HepG2 (cell line): Measurements from ENCODE around the gene SH3BP2. TPM values are rescaled to one million over a fixed set of nuclear protein-coding genes. Genes with fewer than 3 reads are reported as not detected.

Experiments used
- AGO2 ChIP-seq: fragments of 200-400 bp; formaldehyde crosslinking; optimal IDR thresholded peaks from 2 replicates; pipeline ENCODE3; 2017; ENCODE audit warnings: mild to moderate bottlenecking, low read depth, low read length, moderate library complexity
- ARNT ChIP-seq: fragments of 450-650 bp; IDR thresholded peaks from 2 replicates; pipeline ENCODE4 v1.6.1; 2017
- BCL6 ChIP-seq: IDR thresholded peaks from 2 replicates; pipeline ENCODE4 v1.6.1; 2016; ENCODE audit warnings: missing genetic modification reagents, missing compliant biosample characterization
- BORCS8-MEF2B ChIP-seq: sonication (generic); formaldehyde crosslinking; IDR thresholded peaks from 2 replicates; pipeline ENCODE4 v1.8.0; 2022; ENCODE audit warnings: mild to moderate bottlenecking, missing genetic modification reagents
- FOSL2 ChIP-seq: sonication (generic); formaldehyde crosslinking; IDR thresholded peaks from 2 replicates; pipeline ENCODE4 v1.4.0; 2020; ENCODE audit warnings: missing genetic modification reagents
- FOXM1 ChIP-seq: sonication (generic); formaldehyde crosslinking; IDR thresholded peaks from 2 replicates; pipeline ENCODE4 v1.5.0; 2020; ENCODE audit warnings: missing genetic modification reagents
- HNRNPL ChIP-seq: fragments of 200-400 bp; formaldehyde crosslinking; IDR thresholded peaks from 2 replicates; pipeline ENCODE4 v1.6.1; 2017; ENCODE audit warnings: mild to moderate bottlenecking, low read depth, low read length
- HOXA3 ChIP-seq: sonication (generic); formaldehyde crosslinking; IDR thresholded peaks from 2 replicates; pipeline ENCODE4 v1.5.0; 2020; ENCODE audit warnings: missing genetic modification reagents
- KAT8 ChIP-seq: IDR thresholded peaks from 2 replicates; pipeline ENCODE4 v1.6.1; 2016; ENCODE audit warnings: missing genetic modification reagents, missing compliant biosample characterization
- KMT2A ChIP-seq: sonication (generic); formaldehyde crosslinking; IDR thresholded peaks from 2 replicates; pipeline ENCODE4 v1.4.0; 2020; ENCODE audit warnings: missing genetic modification reagents
- NCOR1 ChIP-seq: fragments of 200-600 bp; sonication (generic); IDR thresholded peaks from 2 replicates; pipeline ENCODE4 v1.7.0; 2017; ENCODE audit warnings: antibody characterized with exemption, low read length, borderline replicate concordance
- NFKB2 ChIP-seq: sonication (generic); formaldehyde crosslinking; IDR thresholded peaks from 2 replicates; pipeline ENCODE4 v1.4.0; 2020; ENCODE audit warnings: missing genetic modification reagents, borderline replicate concordance
- REXO4 ChIP-seq: sonication (generic); formaldehyde crosslinking; IDR thresholded peaks from 2 replicates; pipeline ENCODE4 v1.8.0; 2022; ENCODE audit warnings: missing genetic modification reagents, mild to moderate bottlenecking, borderline replicate concordance
- RORA ChIP-seq: sonication (generic); formaldehyde crosslinking; IDR thresholded peaks from 2 replicates; pipeline ENCODE4 v1.5.0; 2020; ENCODE audit warnings: mild to moderate bottlenecking, missing genetic modification reagents, moderate library complexity
- SIX1 ChIP-seq: sonication (generic); formaldehyde crosslinking; IDR thresholded peaks from 2 replicates; pipeline ENCODE4 v1.4.0; 2020; ENCODE audit warnings: missing genetic modification reagents, borderline replicate concordance
- SOX5 ChIP-seq: IDR thresholded peaks from 2 replicates; pipeline ENCODE4 v1.6.1; 2016; ENCODE audit warnings: borderline replicate concordance
- TBL1XR1 ChIP-seq: fragments of 150-350 bp; IDR thresholded peaks from 2 replicates; pipeline ENCODE4 v1.6.1; 2014; ENCODE audit warnings: borderline replicate concordance, low read length; ENCODE audit not compliant: partially characterized antibody
- TOE1 ChIP-seq: sonication (generic); formaldehyde crosslinking; IDR thresholded peaks from 2 replicates; pipeline ENCODE4 v1.4.0; 2020; ENCODE audit warnings: mild to moderate bottlenecking, missing genetic modification reagents
- XBP1 ChIP-seq: sonication (generic); formaldehyde crosslinking; IDR thresholded peaks from 2 replicates; pipeline ENCODE4 v1.5.0; 2020; ENCODE audit warnings: missing genetic modification reagents
- ZNF317 ChIP-seq: sonication (generic); formaldehyde crosslinking; IDR thresholded peaks from 2 replicates; pipeline ENCODE4 v1.5.0; 2020; ENCODE audit warnings: mild to moderate bottlenecking, missing genetic modification reagents
- ZNF331 ChIP-seq: sonication (generic); formaldehyde crosslinking; IDR thresholded peaks from 2 replicates; pipeline ENCODE4 v1.4.0; 2020; ENCODE audit warnings: missing genetic modification reagents
- ZNF431 ChIP-seq: sonication (generic); formaldehyde crosslinking; IDR thresholded peaks from 2 replicates; pipeline ENCODE4 v1.9.0; 2022; ENCODE audit warnings: missing genetic modification reagents, low read depth, mild to moderate bottlenecking, borderline replicate concordance
- ZNF556 ChIP-seq: sonication (generic); formaldehyde crosslinking; IDR thresholded peaks from 2 replicates; pipeline ENCODE4 v1.4.0; 2020; ENCODE audit warnings: mild to moderate bottlenecking, missing genetic modification reagents, borderline replicate concordance
- ZNF574 ChIP-seq: sonication (generic); formaldehyde crosslinking; IDR thresholded peaks from 2 replicates; pipeline ENCODE4 v1.4.0; 2020; ENCODE audit warnings: missing genetic modification reagents
- ZNF704 ChIP-seq: sonication (generic); formaldehyde crosslinking; IDR thresholded peaks from 2 replicates; pipeline ENCODE4 v1.8.1; 2023; ENCODE audit warnings: mild to moderate bottlenecking, inconsistent platforms, moderate library complexity, missing genetic modification reagents, borderline replicate concordance
- ZNF724P ChIP-seq: sonication (generic); formaldehyde crosslinking; IDR thresholded peaks from 2 replicates; pipeline ENCODE4 v1.8.0; 2022; ENCODE audit warnings: missing genetic modification reagents, borderline replicate concordance
- ZNF746 ChIP-seq: sonication (generic); formaldehyde crosslinking; IDR thresholded peaks from 2 replicates; pipeline ENCODE4 v1.8.0; 2022; ENCODE audit warnings: mild to moderate bottlenecking, missing genetic modification reagents
- polyA plus RNA-seq, 8 experiments: library from polyadenylated mRNA; depleted of rRNA in 3 of 8; stranded (reverse) in 7 of 8; unstranded in 1 of 8; fragments of >200 nt; fragmentation: Illumina TruSeq in 4 of 8; extraction: Trizol in 4 of 8; gene quantifications; 2 replicates each; pipeline versions ENCODE4 v1.2.1 to v1.2.3, GENCODE V29; 2011 to 2016; ENCODE audit warnings: low read depth in 4 of 8, missing spikeins in 1 of 8, mixed read lengths in 1 of 8; ENCODE audit not compliant: insufficient read depth in 1 of 8
- total RNA-seq, 5 experiments: library from RNA; depleted of rRNA; stranded (reverse); fragments of >200 nt; fragmentation: Illumina TruSeq; extraction: Trizol; gene quantifications; 2 replicates each; pipeline ENCODE4 v1.2.3, GENCODE V29; 2016; ENCODE audit warnings: low read depth in 1 of 5

SH3BP2 gene
- total and polyA plus RNA-seq, 2 of the 13 experiments (the other 11 are each of a cell fraction or from before 2014, with no cell fraction given), result 16.9 to 34.5 TPM

GRCh38 chr4:2811830-2812611 lies 19.1 kb downstream of the SH3BP2 start (continued):
- TF ChIP-seq ZNF431 (CRISPR knock-in tag) (no peak), FOXM1 (CRISPR knock-in tag) (no peak), NFKB2 (CRISPR knock-in tag) (peak; percentile 47; the same call in 1 of the 2 replicates), ZNF317 (peak; percentile 67; the same call in 1 of the 2 replicates), SIX1 (no peak), BORCS8-MEF2B (CRISPR knock-in tag) (0 out of 2 replicates have a peak, but pooled peaks have one; percentile 43), HNRNPL (0 out of 2 replicates have a peak, but pooled peaks have one; percentile 34), HOXA3 (CRISPR knock-in tag) (peak; percentile 40; the same call in 1 of the 2 replicates), BCL6 (no peak), KAT8 (0 out of 2 replicates have a peak, but pooled peaks have one; percentile 32), ZNF331 (0 out of 2 replicates have a peak, but pooled peaks have one; percentile 16), TBL1XR1 (no peak), ZNF746 (CRISPR knock-in tag) (no peak), ZNF556 (CRISPR knock-in tag) (0 out of 2 replicates have a peak, but pooled peaks have one; percentile 21), ZNF704 (CRISPR knock-in tag) (no peak), XBP1 (CRISPR knock-in tag) (no peak), TOE1 (CRISPR knock-in tag) (no peak), KMT2A (CRISPR knock-in tag) (0 out of 2 replicates have a peak, but pooled peaks have one; percentile 56), NCOR1 (no peak), AGO2 (peak; percentile 67), ARNT (no peak), SOX5 (CRISPR knock-in tag) (no peak), ZNF724P (CRISPR knock-in tag) (0 out of 2 replicates have a peak, but pooled peaks have one; percentile 43), ZNF574 (CRISPR knock-in tag) (no peak), FOSL2 (CRISPR knock-in tag) (no peak), RORA (CRISPR knock-in tag) (no peak), REXO4 (CRISPR knock-in tag) (no peak)
